Breast epithelium (tissue), 3 donors: ENCODE results near the gene SPOCK1.

Experiments
- POLR2A ChIP-seq: fragments of 450-650 bp; IDR thresholded peaks from one replicate; pipeline ENCODE4 v1.6.1; 2016; ENCODE audit warnings: antibody characterized with exemption, mild to moderate bottlenecking, moderate library complexity
- TF ChIP-seq, protein P1 (sequence below), 3 donors: fragments of 450-650 bp; IDR thresholded peaks; one replicate each; pipeline ENCODE4 v1.5.1; 2016 to 2017; ENCODE audit warnings: antibody characterized with exemption in 3 of 3, mild to moderate bottlenecking in 3 of 3, moderate library complexity in 3 of 3

DNA sequence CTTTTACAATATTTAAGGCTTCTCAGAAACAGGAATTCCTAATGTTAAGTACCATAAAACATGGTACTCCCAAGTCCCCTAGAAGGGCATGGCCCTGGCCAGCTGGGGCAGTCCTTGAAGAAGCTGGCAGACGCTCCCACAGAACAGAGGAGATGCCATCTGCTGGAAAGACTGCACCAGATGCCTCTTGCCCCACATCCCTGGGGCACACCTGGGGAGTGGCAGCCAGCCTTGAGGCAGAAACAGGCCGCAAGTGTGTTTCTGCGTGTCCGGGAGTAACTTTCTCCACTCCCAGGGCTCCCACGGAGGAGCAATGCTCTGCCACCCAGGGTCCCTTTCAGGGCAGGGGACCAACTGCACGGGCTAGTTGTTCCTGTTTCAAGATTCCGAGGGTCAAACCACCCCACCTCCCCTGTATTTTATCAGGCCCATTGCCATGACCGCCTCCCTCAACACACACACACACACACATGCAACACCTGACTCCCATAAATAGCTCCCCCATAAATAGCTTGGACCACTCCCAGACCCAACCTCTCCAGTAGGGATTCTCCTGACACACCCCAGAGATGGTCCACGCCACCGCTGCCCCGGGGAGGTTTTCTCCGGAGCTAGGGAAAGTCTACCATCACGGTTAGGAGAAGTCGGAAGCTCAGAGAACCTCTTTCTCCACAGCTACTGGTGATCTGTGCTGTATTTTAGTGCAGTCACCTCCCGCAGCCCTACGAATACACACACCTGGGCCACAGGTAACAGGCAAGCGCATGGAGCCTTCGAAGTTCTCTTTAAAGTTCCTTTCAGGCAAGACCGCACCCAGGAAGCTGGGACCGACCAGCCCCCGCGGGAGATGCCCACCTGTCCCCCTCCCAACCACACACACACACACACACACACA, 1.5 kb downstream of the SPOCK1 start:
- TF ChIP-seq, protein P1, sequence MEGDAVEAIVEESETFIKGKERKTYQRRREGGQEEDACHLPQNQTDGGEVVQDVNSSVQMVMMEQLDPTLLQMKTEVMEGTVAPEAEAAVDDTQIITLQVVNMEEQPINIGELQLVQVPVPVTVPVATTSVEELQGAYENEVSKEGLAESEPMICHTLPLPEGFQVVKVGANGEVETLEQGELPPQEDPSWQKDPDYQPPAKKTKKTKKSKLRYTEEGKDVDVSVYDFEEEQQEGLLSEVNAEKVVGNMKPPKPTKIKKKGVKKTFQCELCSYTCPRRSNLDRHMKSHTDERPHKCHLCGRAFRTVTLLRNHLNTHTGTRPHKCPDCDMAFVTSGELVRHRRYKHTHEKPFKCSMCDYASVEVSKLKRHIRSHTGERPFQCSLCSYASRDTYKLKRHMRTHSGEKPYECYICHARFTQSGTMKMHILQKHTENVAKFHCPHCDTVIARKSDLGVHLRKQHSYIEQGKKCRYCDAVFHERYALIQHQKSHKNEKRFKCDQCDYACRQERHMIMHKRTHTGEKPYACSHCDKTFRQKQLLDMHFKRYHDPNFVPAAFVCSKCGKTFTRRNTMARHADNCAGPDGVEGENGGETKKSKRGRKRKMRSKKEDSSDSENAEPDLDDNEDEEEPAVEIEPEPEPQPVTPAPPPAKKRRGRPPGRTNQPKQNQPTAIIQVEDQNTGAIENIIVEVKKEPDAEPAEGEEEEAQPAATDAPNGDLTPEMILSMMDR (IDR thresholded peaks at IDR 0.05), result no peak
- no peak for TF ChIP-seq POLR2A
